GM23248 (cell line): Measurements from ENCODE around the gene RUVBL2.
"Not testable (repeated sequence)": the region's sequence is repeated elsewhere in the genome, so short reads cannot be mapped to it uniquely, and the experiment has no call there.

ENCODE experiments used
- EZH2 ChIP-seq: fragments of 200-600 bp; sonication (generic); IDR thresholded peaks from 2 replicates; pipeline ENCODE4 v1.6.1; 2018; ENCODE audit warnings: antibody characterized with exemption, mild to moderate bottlenecking; ENCODE audit not compliant: insufficient read depth, poor library complexity, severe bottlenecking
- EZH2phosphoT487 ChIP-seq: fragments of 200-600 bp; sonication (generic); IDR thresholded peaks from 2 replicates; pipeline ENCODE4 v1.6.1; 2018; ENCODE audit warnings: antibody characterized with exemption, moderate library complexity, mild to moderate bottlenecking, low read depth; ENCODE audit not compliant: insufficient read depth

DNA sequence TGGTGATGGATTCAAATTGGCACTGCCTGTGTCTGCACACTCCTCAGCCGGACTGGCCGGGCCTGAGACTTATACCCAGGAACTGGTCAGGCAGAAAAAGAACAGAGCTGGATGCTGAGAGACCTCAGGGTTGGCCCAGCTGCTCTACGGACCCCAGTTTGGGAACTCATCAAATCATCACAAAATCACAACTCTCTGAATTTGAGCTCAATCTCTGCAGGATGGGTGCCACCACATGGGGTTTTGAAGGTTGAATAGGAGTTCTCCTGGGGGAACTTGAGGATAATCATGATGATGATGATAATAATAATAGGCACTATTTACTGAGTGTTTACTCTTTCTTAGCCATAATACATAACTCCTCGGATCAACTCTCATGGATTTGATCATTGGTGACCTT lies 49.0 kb downstream of the RUVBL2 start:
- not testable (repeated sequence) for TF ChIP-seq EZH2, EZH2phosphoT487
